Activated T-cell treated with anti-CD3 and anti-CD28 coated beads, Interleukin-2, amount 50 U/mL, for 72 hours (primary cell): ENCODE measurements around the gene FBN1. TPM values are rescaled to one million over a fixed set of nuclear protein-coding genes. Genes with fewer than 3 reads are reported as not detected.

ENCODE experiments used
- ATAC-seq, 2 donors: fragments of 150-1000 bp; cut with Tn5 transposase; replicated peaks in 1 of 2; 2 replicates each; pipeline ENCODE4 v1.10.0; 2021; ENCODE audit warnings: moderate library complexity in 2 of 2, mild to moderate bottlenecking in 1 of 2
- DNase-seq, 2 donors: peaks; one replicate each; pipeline ENCODE4 v3.0.0; 2021 to 2022; ENCODE audit warnings: mixed read lengths in 1 of 2
- H3K27ac Mint-ChIP-seq: one replicate; pipeline ENCODE4 v1.8.0; 2022; ENCODE audit warnings: mild to moderate bottlenecking, moderate library complexity, mixed read lengths
- H3K27me3 Mint-ChIP-seq: one replicate; pipeline ENCODE4 v1.8.0; 2022; ENCODE audit warnings: low read depth, mixed read lengths
- H3K36me3 Mint-ChIP-seq, 2 donors: one replicate each; pipeline ENCODE4 v1.8.0; 2022; ENCODE audit warnings: mixed read lengths in 2 of 2, mild to moderate bottlenecking in 1 of 2; ENCODE audit not compliant: insufficient read depth in 2 of 2
- H3K4me1 Mint-ChIP-seq: one replicate; pipeline ENCODE4 v1.8.0; 2022; ENCODE audit warnings: low read depth, mixed read lengths
- H3K4me3 Mint-ChIP-seq, 2 donors: one replicate each; pipeline ENCODE4 v1.8.0; 2022; ENCODE audit warnings: mild to moderate bottlenecking in 2 of 2, mixed read lengths in 2 of 2, moderate library complexity in 2 of 2
- H3K9me3 Mint-ChIP-seq, 2 donors: one replicate each; pipeline ENCODE4 v1.8.0; 2022; ENCODE audit warnings: mixed read lengths in 2 of 2
- total RNA-seq, 2 donors: library from RNA; stranded (reverse); gene quantifications; one replicate each; pipeline ENCODE4 v1.2.3, GENCODE V29; 2022

Gene FBN1
- total RNA-seq, 2 donors from 2014 or later: 0.50 to 0.79 TPM

- Mint-ChIP-seq H3K4me3 (no peak overlapping the region), H3K9me3 (no peaks in the 10 kb centered on the region), H3K27me3 (no peaks in the 10 kb centered on the region), H3K4me1 (no peaks in the 10 kb centered on the region), H3K27ac (no peak overlapping the region), H3K36me3 (no peaks in the 10 kb centered on the region)
- DNase-seq (no peak), ATAC-seq (no peak)
These were observed 43.0 kb downstream of the FBN1 start for GRCh38 chr15:48602358-48603122.

- no peaks in the 10 kb centered on the region for H3K36me3 Mint-ChIP-seq
- H3K27ac Mint-ChIP-seq: no peak overlapping the region
- no peak for ATAC-seq
- no peak overlapping the region for H3K4me3 Mint-ChIP-seq
- DNase-seq: no peak
- no peaks in the 10 kb centered on the region for H3K9me3 Mint-ChIP-seq
- no peaks in the 10 kb centered on the region for H3K4me1 Mint-ChIP-seq
- no peaks in the 10 kb centered on the region for H3K27me3 Mint-ChIP-seq
These were observed 44.4 kb downstream of the FBN1 start for GRCh38 chr15:48601095-48601494.

DNA sequence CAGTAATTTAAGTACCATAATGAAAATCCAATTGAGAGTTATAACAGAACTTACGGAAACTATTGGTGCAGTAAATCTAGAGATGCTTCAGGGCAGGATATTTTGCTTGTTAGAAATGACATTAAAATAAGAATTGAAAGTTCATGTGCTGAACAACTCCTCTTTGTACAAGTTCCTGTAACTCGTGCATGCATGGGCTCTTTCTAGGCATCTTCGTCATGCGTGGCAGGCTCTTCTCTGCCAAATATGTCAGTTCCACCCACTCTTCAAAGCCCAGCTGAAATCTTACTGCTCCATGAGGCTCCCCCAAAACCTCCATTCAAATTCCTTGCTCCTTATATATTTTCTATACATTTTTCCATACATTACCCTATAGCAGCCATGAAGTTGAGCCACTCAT, 48.7 kb downstream of the FBN1 start:
- ATAC-seq (no peak), DNase-seq (no peak)
- Mint-ChIP-seq H3K4me1 (peaks cover 5% of the 10 kb centered on the region), H3K9me3 (no peaks in the 10 kb centered on the region), H3K36me3 (no peaks in the 10 kb centered on the region), H3K27ac (no peak overlapping the region), H3K4me3 (no peak overlapping the region), H3K27me3 (peaks cover 14% of the 10 kb centered on the region)

GRCh38 chr15:48596415-48596814, 49.1 kb downstream of the FBN1 start:
- DNase-seq: no peak
- ATAC-seq: no peak
- Mint-ChIP-seq H3K9me3 (no peaks in the 10 kb centered on the region), H3K27me3 (peaks cover 15% of the 10 kb centered on the region), H3K4me3 (no peak overlapping the region), H3K36me3 (no peaks in the 10 kb centered on the region), H3K27ac (no peak overlapping the region), H3K4me1 (peaks cover 5% of the 10 kb centered on the region)

DNA sequence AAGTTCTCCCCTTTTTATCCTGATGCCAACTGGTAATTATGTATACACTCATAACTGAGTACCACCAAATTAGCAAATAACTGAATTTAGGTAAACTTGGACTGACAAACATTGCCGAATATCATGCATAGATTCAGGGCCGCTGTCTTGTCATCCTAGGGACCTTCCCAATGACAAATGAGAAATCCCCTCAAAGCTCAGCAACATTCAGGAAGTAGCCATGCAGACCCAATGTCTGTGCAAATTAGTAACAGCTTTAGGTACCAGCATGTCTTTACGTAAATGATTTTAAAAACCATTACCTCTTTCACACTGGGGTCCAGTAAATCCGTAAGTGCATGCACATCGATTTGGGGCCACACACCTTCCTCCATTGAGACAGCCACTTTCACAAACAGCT, 49.5 kb downstream of the FBN1 start:
- Mint-ChIP-seq H3K36me3 (no peaks in the 10 kb centered on the region), H3K4me3 (no peak overlapping the region), H3K27ac (no peak overlapping the region), H3K27me3 (peaks cover 15% of the 10 kb centered on the region), H3K9me3 (no peaks in the 10 kb centered on the region), H3K4me1 (peaks cover 5% of the 10 kb centered on the region)
- ATAC-seq: no peak
- no peak for DNase-seq

GRCh38 chr15:48592933-48593332, 52.6 kb downstream of the FBN1 start:
- H3K27me3 Mint-ChIP-seq: peaks cover 15% of the 10 kb centered on the region
- DNase-seq: no peak
- H3K4me3 Mint-ChIP-seq: no peak overlapping the region
- H3K9me3 Mint-ChIP-seq: no peaks in the 10 kb centered on the region
- no peaks in the 10 kb centered on the region for H3K36me3 Mint-ChIP-seq
- no peak for ATAC-seq
- H3K4me1 Mint-ChIP-seq: peaks cover 5% of the 10 kb centered on the region
- no peak overlapping the region for H3K27ac Mint-ChIP-seq

DNA sequence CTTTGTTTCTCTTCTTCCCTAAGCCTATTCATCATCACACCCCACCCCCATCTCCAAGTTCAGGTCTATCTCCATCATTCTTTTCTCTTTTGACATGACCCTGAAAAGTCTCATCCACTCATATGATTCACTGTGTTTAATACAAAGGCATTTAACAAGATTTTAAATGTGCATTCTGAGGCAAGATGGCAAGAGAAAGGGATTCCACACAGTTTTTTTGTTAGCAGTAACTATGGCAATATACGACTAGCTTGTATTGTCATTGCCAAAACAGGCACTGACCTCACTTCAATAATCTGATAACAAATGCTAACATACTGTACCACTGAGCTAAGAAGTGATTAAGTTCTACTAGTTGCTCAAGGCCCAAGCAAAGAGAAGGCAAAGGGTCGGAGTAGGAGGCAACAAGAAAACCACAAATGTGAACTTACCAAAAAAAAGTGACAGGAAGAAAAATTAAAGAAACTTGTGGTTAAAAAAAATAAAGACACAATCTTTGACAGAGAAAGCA, 53.2 kb downstream of the FBN1 start:
- no peak for ATAC-seq
- Mint-ChIP-seq H3K4me1 (peaks cover 5% of the 10 kb centered on the region), H3K27me3 (peaks cover 15% of the 10 kb centered on the region), H3K4me3 (no peak overlapping the region), H3K9me3 (no peaks in the 10 kb centered on the region), H3K27ac (no peak overlapping the region), H3K36me3 (no peaks in the 10 kb centered on the region)
- DNase-seq: no peak

DNA sequence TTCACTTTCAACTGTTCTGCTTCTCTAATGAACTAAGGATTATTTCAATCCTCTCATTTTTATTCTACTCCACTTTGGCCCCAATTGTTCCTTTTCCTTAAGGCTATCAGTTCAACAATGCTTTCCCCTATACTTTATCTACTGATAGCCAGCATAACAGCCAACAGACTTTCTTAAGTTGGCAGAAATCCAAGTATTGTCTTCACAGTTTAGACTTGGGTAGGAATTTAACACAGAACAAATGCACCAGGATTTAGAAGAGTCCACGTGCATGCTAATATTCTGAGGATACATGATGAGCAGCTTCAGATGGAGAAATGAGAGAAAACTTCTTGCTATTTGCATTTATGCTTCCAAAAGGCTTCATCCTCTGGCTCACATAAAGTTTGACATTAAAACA, 54.8 kb downstream of the FBN1 start:
- ATAC-seq: no peak
- H3K27me3 Mint-ChIP-seq: peaks cover 15% of the 10 kb centered on the region
- no peak overlapping the region for H3K27ac Mint-ChIP-seq
- H3K9me3 Mint-ChIP-seq: no peaks in the 10 kb centered on the region
- H3K36me3 Mint-ChIP-seq: no peaks in the 10 kb centered on the region
- no peak for DNase-seq
- H3K4me3 Mint-ChIP-seq: no peak overlapping the region
- peaks cover 5% of the 10 kb centered on the region for H3K4me1 Mint-ChIP-seq

DNA sequence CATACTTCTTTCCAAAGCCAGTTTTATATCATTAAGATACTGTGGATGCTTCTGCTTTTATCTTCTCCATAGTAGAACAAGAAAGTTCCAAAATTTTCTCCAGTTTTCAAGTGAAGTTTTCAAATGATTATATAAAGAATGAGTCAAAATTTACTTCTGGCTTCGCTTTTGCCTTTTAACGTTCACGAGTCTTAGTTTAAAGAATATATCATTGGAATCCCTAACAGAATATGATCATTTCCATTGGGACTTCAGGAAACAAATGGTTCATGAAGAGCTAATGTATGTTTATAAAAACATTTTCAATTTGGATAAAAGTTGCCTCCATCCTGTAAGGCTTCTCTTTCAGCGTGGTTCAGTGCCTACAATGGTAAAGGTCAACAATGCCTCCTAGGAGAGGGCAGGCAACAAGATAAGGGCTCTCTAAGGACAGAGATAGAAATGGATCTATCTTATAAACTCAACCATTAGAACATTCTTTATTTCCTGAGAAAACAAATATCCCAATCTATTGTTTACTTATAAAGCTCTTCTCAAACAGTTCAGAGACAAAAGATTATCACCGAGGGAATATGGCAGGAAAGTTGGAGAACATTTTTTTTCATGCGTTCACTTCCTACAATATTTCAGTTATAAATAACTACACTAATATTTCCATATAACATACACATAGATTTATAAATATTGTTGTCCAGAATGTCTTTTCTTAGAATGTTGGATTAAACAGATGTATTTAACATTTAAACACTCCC, 60.5 kb downstream of the FBN1 start:
- no peak overlapping the region for H3K27ac Mint-ChIP-seq
- no peaks in the 10 kb centered on the region for H3K27me3 Mint-ChIP-seq
- no peaks in the 10 kb centered on the region for H3K4me1 Mint-ChIP-seq
- no peaks in the 10 kb centered on the region for H3K36me3 Mint-ChIP-seq
- H3K9me3 Mint-ChIP-seq: no peaks in the 10 kb centered on the region
- no peak for ATAC-seq
- H3K4me3 Mint-ChIP-seq: no peak overlapping the region
- no peak for DNase-seq

DNA sequence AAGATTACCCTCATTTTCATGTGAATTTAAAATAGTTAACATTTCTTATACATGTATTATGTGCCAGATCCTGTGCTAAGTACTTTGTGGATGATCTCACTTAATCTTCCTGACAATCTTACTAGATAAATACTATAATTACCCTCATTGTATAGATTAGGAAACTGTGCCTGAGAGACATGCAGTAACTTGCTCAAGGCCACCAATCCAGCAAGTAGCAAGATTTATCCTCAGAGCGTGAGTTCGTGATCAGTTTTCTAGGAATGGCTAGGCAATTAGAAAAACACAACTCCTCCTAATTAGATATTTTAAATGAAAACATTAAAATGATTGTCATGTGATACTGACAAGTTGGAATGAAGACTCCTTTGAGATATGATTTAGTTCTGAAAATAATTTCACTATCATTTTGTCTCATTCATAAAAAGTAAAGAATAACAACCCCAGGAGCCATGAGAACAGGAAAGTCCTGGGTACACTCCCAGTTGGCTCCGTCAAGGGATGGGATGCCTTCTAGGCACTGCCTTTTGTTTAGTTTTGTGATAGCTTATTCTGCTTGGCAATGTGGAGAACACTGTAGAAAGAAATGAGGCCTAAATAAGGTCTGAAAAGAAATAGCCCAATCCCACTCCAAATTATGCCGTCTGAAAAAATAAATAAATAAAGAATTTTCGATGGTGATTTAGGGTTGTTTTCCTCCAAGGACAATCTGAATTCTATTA, 61.3 kb downstream of the FBN1 start:
- Mint-ChIP-seq H3K27ac (no peak overlapping the region), H3K36me3 (no peaks in the 10 kb centered on the region), H3K4me1 (no peaks in the 10 kb centered on the region), H3K27me3 (no peaks in the 10 kb centered on the region), H3K4me3 (no peak overlapping the region), H3K9me3 (no peaks in the 10 kb centered on the region)
- ATAC-seq (no peak), DNase-seq (no peak)

- Mint-ChIP-seq H3K27ac (no peak overlapping the region), H3K36me3 (no peaks in the 10 kb centered on the region), H3K27me3 (no peaks in the 10 kb centered on the region), H3K4me3 (no peak overlapping the region), H3K4me1 (no peaks in the 10 kb centered on the region), H3K9me3 (no peaks in the 10 kb centered on the region)
- DNase-seq (no peak), ATAC-seq (no peak)
These were observed 62.9 kb downstream of the FBN1 start for GRCh38 chr15:48582452-48583247.

- no peaks in the 10 kb centered on the region for H3K4me1 Mint-ChIP-seq
- H3K27ac Mint-ChIP-seq: no peak overlapping the region
- peaks cover 0 to under 1% of the 10 kb centered on the region in 2 donors for H3K9me3 Mint-ChIP-seq
- H3K4me3 Mint-ChIP-seq: no peak overlapping the region
- ATAC-seq (no peak), DNase-seq (no peak)
- no peaks in the 10 kb centered on the region for H3K27me3 Mint-ChIP-seq
- H3K36me3 Mint-ChIP-seq: no peaks in the 10 kb centered on the region
These were observed 64.3 kb downstream of the FBN1 start for GRCh38 chr15:48581219-48581618.
